Ovary (tissue), 9 donors: ENCODE measurements around the gene SPRYD4. TPM values are rescaled to one million over a fixed set of nuclear protein-coding genes. Genes with fewer than 3 reads are reported as not detected.
A peak's percentile ranks its signal among the peaks of the same experiment; 100 is the strongest.

Source experiments
- DNase-seq, 5 donors: peaks; one replicate each; pipeline ENCODE4 v3.0.0-alpha.2; 2019 to 2020
- H3K27ac ChIP-seq, 2 donors: fragments of 200-600 bp; one replicate each; pipeline versions ENCODE4 v1.5.1 to v1.8.0; 2019 to 2022
- H3K27me3 ChIP-seq: fragments of 200-600 bp; one replicate; pipeline ENCODE4 v1.8.0; 2022
- H3K36me3 ChIP-seq: fragments of 200-600 bp; sonication (generic); one replicate; pipeline ENCODE4 v1.5.1; 2019
- H3K4me1 ChIP-seq: one replicate; pipeline ENCODE4 v1.8.1; 2013; ENCODE audit warnings: mild to moderate bottlenecking, moderate library complexity; ENCODE audit not compliant: insufficient read depth
- H3K4me3 ChIP-seq: fragments of 200-600 bp; sonication (generic); one replicate; pipeline ENCODE4 v1.5.1; 2017
- H3K9me3 ChIP-seq, 2 donors: fragments of 200-600 bp in 1 of 2; sonication (generic) in 1 of 2; one replicate each; pipeline versions ENCODE4 v1.5.1 to v1.8.1; 2013 to 2019; ENCODE audit warnings: mild to moderate bottlenecking in 1 of 2, moderate library complexity in 1 of 2
- EP300 ChIP-seq: sonication (generic); formaldehyde crosslinking; IDR thresholded peaks from one replicate; pipeline ENCODE4 v1.6.1; 2017; ENCODE audit warnings: antibody characterized with exemption
- POLR2A ChIP-seq: fragments of 450-650 bp; IDR thresholded peaks from one replicate; pipeline ENCODE4 v1.6.1; 2017; ENCODE audit warnings: antibody characterized with exemption, mild to moderate bottlenecking, moderate library complexity
- WGBS, 3 donors: extraction: QIAGEN DNeasy Blood & Tissue Kit in 1 of 3; methylation state at CpG; one replicate each; pipeline versions ENCODE4 v1.1.5 to v1.1.7; 2013 to 2017; 5-methylcytosine and 5-hydroxymethylcytosine counted together
- intact Hi-C, 4 donors: fragments of 100-400 bp; cut with DNase I; formaldehyde crosslinking; loops; one replicate each; pipeline versions ENCODE4 v1.11.0 to v1.15.1; 2022 to 2023
- polyA plus RNA-seq, 2 donors: library from polyadenylated mRNA; stranded (reverse); fragments of 200-250 nt in 1 of 2; fragments of 350-450 nt in 1 of 2; fragmentation: Illumina TruSeq in 1 of 2; extraction: RNeasy Lipid Tissue Mini Kit (QIAGEN cat#74804) in 1 of 2; gene quantifications; one replicate each; pipeline ENCODE4 v1.2.3, GENCODE V29; 2013 to 2014
- total RNA-seq, 7 donors: library from RNA; depleted of rRNA in 2 of 7; stranded (reverse); fragments of >200 nt in 2 of 7; fragmentation: NEBNext Ultra II Directional in 3 of 7; extraction: Animal tissue kit (Norgen Biotek cat#: 25700) in 3 of 7; gene quantifications; one replicate each; pipeline versions ENCODE4 v1.1.0 to v1.2.4, GENCODE V29; 2016 to 2023
- TF ChIP-seq, protein P1 (sequence below), 3 donors: fragments of 450-650 bp in 2 of 3; fragments of 200-600 bp in 1 of 3; IDR thresholded peaks; one replicate each; pipeline versions ENCODE4 v1.5.1 to v1.8.0; 2016 to 2022; ENCODE audit warnings: antibody characterized with exemption in 3 of 3, mild to moderate bottlenecking in 1 of 3
- donor health status: DM: no; HTN: no; CAD: no; lungs with moderate emphysema.
- donor health status: DM: no; HTN: no; CAD: no.
- donor health status: Bipolar disorder and iron deficiency.
- donor health status: DM: yes; HTN: yes; CAD: no.
- donor health status: DM: no; HTN: no; CAD: no.
- donor health status: DM: yes; HTN: yes; CAD: no.

SPRYD4 gene
- total and polyA plus RNA-seq, 9 donors: 1.4 to 4.1 (median 2.7) TPM

DNA sequence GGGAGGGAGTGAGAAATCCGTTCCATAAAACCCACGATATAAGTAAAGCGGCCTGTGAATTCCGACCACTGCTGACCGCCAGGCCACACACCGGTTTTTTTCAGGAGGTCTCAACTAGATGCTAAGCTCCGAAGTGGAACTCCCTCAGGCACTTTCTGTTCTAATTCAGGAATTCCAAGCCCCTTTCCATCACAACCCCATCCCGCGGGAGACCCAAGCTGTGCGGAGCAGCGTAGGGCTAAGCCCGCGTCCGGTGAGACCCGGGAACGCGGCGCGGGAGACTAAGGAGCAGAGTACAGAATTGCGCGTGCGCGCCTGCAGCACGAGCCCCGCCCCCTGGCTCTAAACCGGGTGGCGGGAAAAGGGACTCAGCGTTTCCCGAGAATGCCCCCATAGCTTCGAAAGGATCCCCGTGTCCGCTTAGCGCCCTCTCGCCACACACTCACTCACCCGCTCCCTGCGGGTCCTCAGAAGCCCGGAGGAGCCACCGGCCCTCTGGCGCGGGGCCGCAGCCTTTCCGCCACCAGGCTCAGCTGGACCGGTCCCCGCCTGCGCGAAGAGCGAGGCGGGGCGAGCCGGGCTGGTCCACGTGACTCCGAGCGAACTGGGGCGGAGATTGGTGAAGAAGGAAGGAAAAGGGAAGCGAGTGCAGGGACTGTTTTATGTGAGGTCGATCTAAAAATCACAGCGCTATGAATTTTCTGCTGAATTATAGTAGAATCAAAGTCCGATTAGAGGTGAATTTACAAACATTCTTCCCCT is 19.3 kb upstream of the SPRYD4 start, which contains the start of gene TIMELESS:
TIMELESS (minus strand) TSS at position 567 of the 762 bp plus-strand sequence. CDS start 15,256 bp downstream, outside the sequence.
- peak within 1 kb of the TSS; percentile 79 to 81 for H3K27ac ChIP-seq
- WGBS, 3 donors: 0% methylated on average over 54 to 58 of the region's 58 CpGs
- intact Hi-C loops: loop anchor here in 1 of 4 donors (10.0 kb wide), 1 partner anchor 74 kb away; no protein-coding TSS in a partner anchor
- no peaks in the 10 kb centered on the region for H3K36me3 ChIP-seq
- peak within 1 kb of the TSS; percentile 66 for H3K4me3 ChIP-seq
- DNase-seq: peak; percentile 84 to 90 (median 86)
- H3K4me1 ChIP-seq: no peaks in the 10 kb centered on the region
- TF ChIP-seq, protein P1, sequence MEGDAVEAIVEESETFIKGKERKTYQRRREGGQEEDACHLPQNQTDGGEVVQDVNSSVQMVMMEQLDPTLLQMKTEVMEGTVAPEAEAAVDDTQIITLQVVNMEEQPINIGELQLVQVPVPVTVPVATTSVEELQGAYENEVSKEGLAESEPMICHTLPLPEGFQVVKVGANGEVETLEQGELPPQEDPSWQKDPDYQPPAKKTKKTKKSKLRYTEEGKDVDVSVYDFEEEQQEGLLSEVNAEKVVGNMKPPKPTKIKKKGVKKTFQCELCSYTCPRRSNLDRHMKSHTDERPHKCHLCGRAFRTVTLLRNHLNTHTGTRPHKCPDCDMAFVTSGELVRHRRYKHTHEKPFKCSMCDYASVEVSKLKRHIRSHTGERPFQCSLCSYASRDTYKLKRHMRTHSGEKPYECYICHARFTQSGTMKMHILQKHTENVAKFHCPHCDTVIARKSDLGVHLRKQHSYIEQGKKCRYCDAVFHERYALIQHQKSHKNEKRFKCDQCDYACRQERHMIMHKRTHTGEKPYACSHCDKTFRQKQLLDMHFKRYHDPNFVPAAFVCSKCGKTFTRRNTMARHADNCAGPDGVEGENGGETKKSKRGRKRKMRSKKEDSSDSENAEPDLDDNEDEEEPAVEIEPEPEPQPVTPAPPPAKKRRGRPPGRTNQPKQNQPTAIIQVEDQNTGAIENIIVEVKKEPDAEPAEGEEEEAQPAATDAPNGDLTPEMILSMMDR (IDR thresholded peaks at IDR 0.05): peak in 2 of 3 donors; percentile 27 to 47
- TF ChIP-seq EP300 (no peak), POLR2A (peak; percentile 70)
- no peaks in the 10 kb centered on the region for H3K27me3 ChIP-seq
- no peaks in the 10 kb centered on the region for H3K9me3 ChIP-seq

DNA sequence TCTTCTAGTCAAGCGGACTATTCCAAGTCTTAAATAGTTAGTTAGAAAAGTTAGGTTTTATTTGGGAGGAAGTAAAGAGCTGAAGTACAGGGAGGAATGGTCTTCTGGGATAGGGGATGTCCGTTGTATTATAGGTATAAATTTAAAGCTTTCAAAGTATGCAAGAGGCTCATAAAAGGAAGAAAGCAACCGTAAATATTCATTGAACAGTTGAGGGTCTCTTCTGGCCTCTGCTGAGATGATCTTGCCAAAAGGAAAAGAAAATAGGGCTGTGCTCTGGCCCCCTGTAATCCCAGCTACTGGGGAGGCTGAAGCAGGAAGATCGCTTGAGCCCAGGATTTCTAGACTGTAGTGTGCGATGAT is 18.8 kb upstream of the SPRYD4 start:
- Histone ChIP-seq H3K27ac (peak overlapping the region in 1 of 2 donors; percentile 81), H3K27me3 (no peaks in the 10 kb centered on the region), H3K4me1 (no peaks in the 10 kb centered on the region), H3K9me3 (no peaks in the 10 kb centered on the region), H3K36me3 (no peaks in the 10 kb centered on the region), H3K4me3 (peak overlapping the region; percentile 66)
- no peak for DNase-seq
- TF ChIP-seq EP300: no peak
- TF ChIP-seq, protein P1 (IDR thresholded peaks at IDR 0.05): no peak
- no peak for TF ChIP-seq POLR2A
- 21 to 32% (median 29%) methylated on average over 5 of the region's 5 CpGs for whole genome bisulfite sequencing, 3 donors
- intact Hi-C loops: loop anchor here in 1 of 4 donors (10.0 kb wide), 1 partner anchor 75 kb away; no protein-coding TSS in a partner anchor

DNA sequence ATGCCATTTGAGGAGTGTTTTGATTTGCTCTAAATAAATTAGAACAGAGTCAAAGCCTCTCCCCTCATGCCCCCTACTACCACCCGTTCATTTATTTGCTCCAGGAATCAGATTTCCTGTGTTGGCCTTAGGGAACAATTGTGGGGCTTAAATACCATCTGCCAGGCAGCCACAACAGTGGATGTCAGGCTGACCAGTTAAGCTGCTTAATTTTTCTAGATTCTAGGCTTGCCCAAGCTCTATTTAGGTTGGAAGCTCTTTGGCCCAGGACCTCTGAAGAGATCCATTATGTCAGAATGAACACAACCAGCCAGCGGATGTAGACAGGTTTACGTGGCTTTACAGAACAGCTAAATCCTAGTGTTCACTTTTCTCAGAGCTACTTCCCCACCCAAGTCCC is 18.1 kb upstream of the SPRYD4 start:
- no peaks in the 10 kb centered on the region for H3K36me3 ChIP-seq
- no peak overlapping the region for H3K27ac ChIP-seq
- TF ChIP-seq EP300: no peak
- WGBS, 3 donors: 80 to 93% (median 81%) methylated on average over 3 of the region's 3 CpGs
- no peak for DNase-seq
- H3K9me3 ChIP-seq: no peaks in the 10 kb centered on the region
- no peaks in the 10 kb centered on the region for H3K27me3 ChIP-seq
- no peaks in the 10 kb centered on the region for H3K4me1 ChIP-seq
- intact Hi-C loops: loop anchor here in 1 of 4 donors (10.0 kb wide), 1 partner anchor 95 kb away; no protein-coding TSS in a partner anchor
- no peak overlapping the region for H3K4me3 ChIP-seq

DNA sequence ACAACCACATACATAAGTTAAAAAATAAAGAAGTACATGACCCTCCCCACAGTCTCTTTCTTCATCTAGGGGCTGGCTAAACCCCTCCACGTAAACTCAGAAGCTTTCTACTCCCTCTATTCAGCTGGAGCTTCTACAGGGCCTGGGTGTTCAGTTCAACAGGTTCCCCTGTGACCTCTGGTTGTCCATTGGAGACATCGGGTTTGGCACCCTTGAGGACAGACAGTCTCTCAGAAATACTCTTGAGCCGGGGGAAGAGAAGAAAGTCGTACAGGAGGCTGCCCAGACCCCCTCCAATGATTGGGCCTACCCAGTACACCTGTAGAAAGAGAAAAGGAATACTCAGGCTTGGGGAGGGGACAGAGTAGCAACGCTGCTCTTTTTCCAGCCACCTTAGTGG is 17.2 kb upstream of the SPRYD4 start:
- DNase-seq: no peak
- Histone ChIP-seq H3K9me3 (no peaks in the 10 kb centered on the region), H3K27ac (no peak overlapping the region), H3K27me3 (no peaks in the 10 kb centered on the region), H3K4me1 (no peaks in the 10 kb centered on the region), H3K4me3 (no peak overlapping the region), H3K36me3 (no peaks in the 10 kb centered on the region)
- intact Hi-C loops: loop anchor here in 1 of 4 donors (10.0 kb wide), 1 partner anchor 96 kb away; no protein-coding TSS in a partner anchor
- 61 to 86% (median 84%) methylated on average over 5 of the region's 5 CpGs for WGBS, 3 donors
- TF ChIP-seq, protein P1 (IDR thresholded peaks at IDR 0.05): no peak

DNA sequence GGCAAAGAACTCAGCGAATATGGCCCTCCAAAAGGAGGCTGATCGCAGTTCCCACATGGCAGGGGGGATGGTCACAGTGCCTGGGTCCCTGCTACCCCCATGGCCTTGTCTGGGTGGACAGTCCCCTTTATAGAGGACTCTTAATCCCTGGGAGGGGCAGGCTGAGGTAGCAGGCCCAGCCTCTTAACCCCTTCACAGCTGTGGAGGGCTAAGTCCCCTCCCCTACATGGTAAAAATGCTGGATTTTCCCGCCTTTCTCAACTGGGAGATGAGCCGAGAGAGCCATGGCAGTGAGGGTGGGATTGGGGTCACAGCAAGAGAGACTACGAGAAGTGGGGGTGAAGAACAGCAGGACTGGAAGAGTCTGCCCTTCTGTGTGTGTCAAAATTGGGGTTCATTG is 13.8 kb upstream of the SPRYD4 start, which contains the start of gene MIP:
MIP (minus strand) TSS at position 101 of the 400 bp plus-strand sequence; CDS start at position 57, 44 bp downstream.
- TF ChIP-seq EP300 (no peak), POLR2A (no peak)
- TF ChIP-seq, protein P1 (IDR thresholded peaks at IDR 0.05): no peak
- DNase-seq: no peak
- no peaks in the 10 kb centered on the region for H3K27me3 ChIP-seq
- intact Hi-C loops: loop anchor here in 1 of 4 donors (10.0 kb wide), 1 partner anchor 100 kb away; no protein-coding TSS in a partner anchor
- no peaks in the 10 kb centered on the region for H3K4me1 ChIP-seq
- no peaks in the 10 kb centered on the region for H3K36me3 ChIP-seq
- no peak within 1 kb of the TSS for H3K4me3 ChIP-seq
- no peaks in the 10 kb centered on the region for H3K9me3 ChIP-seq
- H3K27ac ChIP-seq: no peak within 1 kb of the TSS
- WGBS, 3 donors: 79 to 86% (median 83%) methylated on average over 5 of the region's 5 CpGs
